Measurements from ENCODE around the gene CDKL1.

CDKL1 gene

DNA sequence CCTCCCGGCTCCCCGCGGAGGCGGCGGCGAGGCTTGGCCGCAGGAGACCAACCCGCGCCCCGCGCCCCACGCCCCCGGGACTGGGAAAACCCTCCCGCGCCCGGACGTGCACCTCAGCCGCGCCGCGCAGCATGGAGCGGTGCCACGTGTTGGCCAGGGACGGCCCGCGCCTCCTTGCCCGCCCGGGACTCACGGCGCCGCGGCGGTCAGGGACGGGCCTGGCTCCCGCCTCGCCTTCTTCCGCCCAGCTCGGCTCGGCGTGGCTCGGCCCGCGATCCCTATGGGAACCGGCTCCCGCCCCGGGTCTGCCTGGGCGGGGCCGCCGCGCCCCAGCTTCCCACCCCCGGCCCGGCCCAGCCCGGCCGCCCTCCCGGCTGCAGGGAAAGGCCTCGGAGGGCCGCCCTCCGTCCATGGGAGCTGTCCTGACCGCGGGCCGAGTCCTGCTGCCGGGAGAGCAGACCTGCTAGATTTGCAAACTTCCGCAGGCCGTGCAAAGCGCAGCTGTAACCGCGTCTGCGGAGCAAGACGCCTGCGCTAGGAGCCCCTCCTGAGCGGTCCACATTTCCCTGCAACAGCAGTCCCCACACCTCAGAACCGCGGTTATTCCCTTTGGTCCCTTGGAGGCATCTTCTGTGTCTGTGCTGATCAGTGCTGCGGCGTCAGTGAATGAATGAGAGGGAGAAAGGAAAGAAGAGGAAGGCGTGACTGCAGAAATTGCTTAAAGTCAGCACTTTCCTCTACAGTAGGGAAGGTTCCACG, at the start of gene CDKL1:
Gene CDKL1 (minus strand): TSS at position 251 of the 759 bp plus-strand sequence. CDS start 1,013 bp downstream, outside the sequence.
- ATAC-seq (replicated peaks), result peak; percentile 77 to 80
- Mint-ChIP-seq H3K9me3 (no peaks in the 10 kb centered on the region), H3K36me3 (peaks cover 2 to 12% of the 10 kb centered on the region in 2 donors), H3K27ac (peak within 1 kb of the TSS; percentile 84), H3K4me3 (peak within 1 kb of the TSS; percentile 87 to 88), H3K27me3 (peaks cover 0 to 4% of the 10 kb centered on the region in 2 donors), H3K4me1 (peaks cover 23 to 31% of the 10 kb centered on the region in 2 donors)
- peak; percentile 29 for DNase-seq

DNA sequence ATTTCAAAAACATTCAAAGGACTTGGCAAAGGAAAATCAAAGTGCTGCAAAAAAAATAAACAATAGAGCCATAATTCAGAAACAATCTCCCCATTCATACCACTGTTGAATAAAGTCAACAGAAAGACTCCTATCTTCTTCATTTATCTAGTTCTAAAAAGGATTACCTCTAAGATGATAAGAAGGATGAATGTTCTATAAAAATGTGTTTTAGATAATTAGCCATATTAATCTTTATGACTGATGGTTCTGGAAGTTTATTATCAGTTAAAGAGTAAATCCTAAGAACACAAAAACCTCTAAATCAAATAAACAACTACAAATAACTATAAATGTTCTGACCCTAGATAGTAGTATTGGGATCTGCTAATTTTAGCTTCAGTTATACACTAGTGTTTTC, 37.8 kb upstream of the CDKL1 start:
- no peak for DNase-seq
- H3K4me1 Mint-ChIP-seq, result no peaks in the 10 kb centered on the region
- H3K36me3 Mint-ChIP-seq, result peaks cover 32 to 54% of the 10 kb centered on the region in 2 donors
- H3K4me3 Mint-ChIP-seq, result no peak overlapping the region
- no peak for ATAC-seq (replicated peaks)
- H3K27ac Mint-ChIP-seq, result no peak overlapping the region
- peaks cover 0 to 2% of the 10 kb centered on the region in 2 donors for H3K9me3 Mint-ChIP-seq
- H3K27me3 Mint-ChIP-seq, result no peaks in the 10 kb centered on the region

DNA sequence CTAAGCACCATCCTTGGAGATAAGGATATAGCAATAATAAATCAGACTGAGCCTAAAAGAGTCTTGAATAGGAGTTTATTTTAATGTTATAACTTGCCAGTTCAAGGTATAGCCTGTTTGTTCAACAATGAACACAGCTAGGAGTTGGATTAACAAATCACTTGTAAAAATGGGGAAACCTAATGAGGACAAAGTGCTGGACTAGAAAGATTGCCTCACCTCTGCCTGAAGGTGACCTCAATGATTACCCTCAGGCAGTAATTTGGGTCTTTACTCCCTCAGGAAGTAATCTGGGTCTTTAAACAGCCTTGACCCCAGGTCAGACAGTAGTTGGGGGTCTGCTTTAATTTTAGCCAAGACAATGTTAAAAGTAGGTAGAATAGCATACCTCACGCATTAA, 35.5 kb upstream of the CDKL1 start:
- ATAC-seq (replicated peaks), result no peak
- H3K27me3 Mint-ChIP-seq, result no peaks in the 10 kb centered on the region
- H3K4me1 Mint-ChIP-seq, result no peaks in the 10 kb centered on the region
- no peak overlapping the region for H3K4me3 Mint-ChIP-seq
- peaks cover 27 to 48% of the 10 kb centered on the region in 2 donors for H3K36me3 Mint-ChIP-seq
- DNase-seq, result no peak
- H3K27ac Mint-ChIP-seq, result no peak overlapping the region
- H3K9me3 Mint-ChIP-seq, result no peaks in the 10 kb centered on the region

DNA sequence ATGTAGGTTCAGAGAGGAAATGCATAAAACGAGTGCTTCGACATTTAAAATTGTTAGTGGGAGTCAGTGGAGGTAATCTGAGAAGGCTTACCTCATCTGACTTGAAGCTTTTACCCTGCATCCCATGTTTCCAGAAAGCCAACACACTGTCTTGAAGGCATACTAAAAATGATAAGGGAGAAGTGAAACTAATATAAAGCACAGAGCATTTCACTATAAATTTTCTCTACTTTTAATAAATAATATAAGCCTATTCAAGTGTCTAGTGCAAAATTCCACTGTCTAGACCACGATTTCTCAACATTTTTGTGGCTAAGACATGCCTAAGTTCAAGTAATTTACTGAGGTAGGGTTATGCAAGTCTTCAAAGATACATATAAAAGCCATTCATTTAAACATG, 29.1 kb upstream of the CDKL1 start:
- Mint-ChIP-seq H3K27ac (no peak overlapping the region), H3K4me1 (no peaks in the 10 kb centered on the region), H3K27me3 (no peaks in the 10 kb centered on the region), H3K4me3 (no peak overlapping the region), H3K9me3 (no peaks in the 10 kb centered on the region), H3K36me3 (peaks cover 16 to 28% of the 10 kb centered on the region in 2 donors)
- ATAC-seq (replicated peaks) (no peak), DNase-seq (no peak)

DNA sequence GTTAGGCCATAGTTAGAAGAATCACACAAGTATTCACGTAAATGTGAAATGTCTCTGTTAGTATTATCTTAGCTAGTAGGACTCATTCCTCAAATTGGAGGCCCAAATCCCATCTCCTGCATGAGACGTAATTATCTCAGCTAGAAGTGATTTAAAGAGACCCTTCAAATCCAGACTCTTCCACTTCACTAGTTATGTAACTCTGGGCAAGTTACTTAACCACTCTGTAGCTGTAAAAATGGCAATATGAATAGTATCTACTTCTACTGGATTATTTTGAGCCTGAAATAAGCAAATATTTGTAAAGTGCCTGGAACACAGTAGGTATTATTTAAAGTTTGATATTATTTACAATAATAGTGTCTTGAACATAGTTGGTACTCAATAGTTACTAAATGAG, 28.4 kb upstream of the CDKL1 start:
- Mint-ChIP-seq H3K27me3 (no peaks in the 10 kb centered on the region), H3K27ac (no peak overlapping the region), H3K4me1 (no peaks in the 10 kb centered on the region), H3K4me3 (no peak overlapping the region), H3K36me3 (peaks cover 19 to 32% of the 10 kb centered on the region in 2 donors), H3K9me3 (no peaks in the 10 kb centered on the region)
- ATAC-seq (replicated peaks) (no peak), DNase-seq (no peak)

DNA sequence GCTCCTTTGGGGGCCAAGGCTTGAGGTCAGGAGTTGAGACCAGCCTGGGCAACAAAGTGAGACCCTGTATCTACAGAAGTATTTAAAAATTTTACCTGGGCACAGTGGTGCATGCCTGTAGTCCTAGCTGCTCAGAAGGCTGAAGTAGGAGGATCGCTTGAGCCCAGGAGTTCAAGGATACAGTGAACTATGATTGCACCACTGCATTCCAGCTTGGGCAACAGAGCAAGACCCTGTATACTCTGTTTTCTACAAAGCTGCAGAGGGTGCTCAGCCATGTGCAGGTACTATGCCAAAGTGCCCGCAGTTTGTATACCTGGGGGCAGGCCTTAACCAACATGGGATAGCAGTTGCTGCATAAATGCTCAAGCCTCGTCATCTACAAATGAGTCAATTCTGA, 26.8 kb upstream of the CDKL1 start:
- H3K4me1 Mint-ChIP-seq, result no peaks in the 10 kb centered on the region
- no peak overlapping the region for H3K27ac Mint-ChIP-seq

DNA sequence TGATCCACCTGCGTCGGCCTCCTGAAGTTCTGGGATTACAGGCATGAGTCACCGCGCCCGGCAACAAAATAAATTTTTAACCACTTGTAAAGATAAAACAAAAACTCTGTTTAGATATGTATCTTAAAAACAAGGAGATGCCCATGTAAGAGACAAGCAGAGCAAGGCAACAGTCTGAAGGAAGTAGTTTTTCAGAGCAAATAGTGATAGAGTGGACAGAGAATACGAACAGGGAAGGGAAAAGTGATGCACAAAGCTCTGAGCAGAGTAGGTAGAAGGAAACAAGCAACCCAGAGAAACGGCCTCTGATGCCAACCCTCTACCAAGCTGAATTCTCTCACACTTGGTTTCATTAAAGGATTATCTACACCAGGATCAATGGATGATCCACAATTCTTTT, 24.8 kb upstream of the CDKL1 start:
- Mint-ChIP-seq H3K4me1 (no peaks in the 10 kb centered on the region), H3K27me3 (no peaks in the 10 kb centered on the region), H3K27ac (no peak overlapping the region), H3K4me3 (no peak overlapping the region), H3K9me3 (no peaks in the 10 kb centered on the region), H3K36me3 (peaks cover 28 to 45% of the 10 kb centered on the region in 2 donors)
- no peak for ATAC-seq (replicated peaks)
- no peak for DNase-seq

More for the DNA sequence above, 26.8 kb upstream of the CDKL1 start:
- Mint-ChIP-seq H3K9me3 (no peaks in the 10 kb centered on the region), H3K4me3 (no peak overlapping the region), H3K36me3 (peaks cover 25 to 34% of the 10 kb centered on the region in 2 donors), H3K27me3 (no peaks in the 10 kb centered on the region)
- DNase-seq (no peak), ATAC-seq (replicated peaks) (no peak)

DNA sequence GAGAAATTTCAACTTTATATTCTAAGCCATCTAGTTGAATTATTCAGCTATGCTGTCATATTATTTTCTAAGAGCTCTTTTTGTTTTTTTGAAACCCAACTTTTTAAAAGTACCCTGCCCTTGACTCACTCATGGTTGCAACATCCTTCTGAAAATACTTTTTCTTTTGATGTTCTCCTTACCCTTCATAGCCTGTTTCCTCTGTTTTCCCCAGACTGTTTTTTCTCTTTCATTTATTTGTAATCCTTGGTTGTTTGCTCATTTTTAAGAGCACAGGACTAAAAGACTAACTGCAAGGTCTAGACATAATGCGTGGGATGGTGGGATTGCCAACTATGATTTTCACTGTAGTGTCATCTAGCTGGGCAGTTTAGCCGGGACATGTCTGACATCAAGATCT, 21.2 kb upstream of the CDKL1 start:
- H3K27me3 Mint-ChIP-seq, result no peaks in the 10 kb centered on the region
- no peak for ATAC-seq (replicated peaks)
- peak overlapping the region; percentile 26 for H3K27ac Mint-ChIP-seq

DNA sequence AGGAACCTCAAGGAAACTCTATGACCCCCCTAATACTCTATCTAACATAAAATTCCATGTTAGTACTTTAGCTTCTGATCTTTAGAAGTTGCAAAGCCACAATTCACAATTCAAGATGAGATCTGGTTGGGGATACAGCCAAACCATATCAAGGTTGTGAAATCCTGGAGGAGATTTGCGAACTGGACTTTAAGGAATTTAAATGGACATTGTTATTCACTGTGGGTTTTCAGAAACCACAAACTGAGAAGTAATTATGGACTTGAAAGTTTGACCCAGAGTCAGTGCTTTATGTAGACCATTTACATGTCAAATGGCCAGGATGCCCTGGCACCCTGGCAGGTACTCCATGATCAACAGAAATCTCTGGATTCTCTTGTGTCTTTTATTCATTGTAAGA, 14.2 kb upstream of the CDKL1 start:
- no peak for DNase-seq
- Mint-ChIP-seq H3K36me3 (peaks cover 17 to 35% of the 10 kb centered on the region in 2 donors), H3K27me3 (no peaks in the 10 kb centered on the region), H3K9me3 (peaks cover 7% of the 10 kb centered on the region in 2 donors), H3K4me3 (no peak overlapping the region), H3K4me1 (peaks cover 1 to 5% of the 10 kb centered on the region in 2 donors), H3K27ac (no peak overlapping the region)
- no peak for ATAC-seq (replicated peaks)

More for the DNA sequence above, 21.2 kb upstream of the CDKL1 start:
- Mint-ChIP-seq H3K9me3 (peaks cover 3 to 4% of the 10 kb centered on the region in 2 donors), H3K36me3 (peaks cover 34 to 64% of the 10 kb centered on the region in 2 donors), H3K4me1 (no peaks in the 10 kb centered on the region), H3K4me3 (no peak overlapping the region)
- no peak for DNase-seq

DNA sequence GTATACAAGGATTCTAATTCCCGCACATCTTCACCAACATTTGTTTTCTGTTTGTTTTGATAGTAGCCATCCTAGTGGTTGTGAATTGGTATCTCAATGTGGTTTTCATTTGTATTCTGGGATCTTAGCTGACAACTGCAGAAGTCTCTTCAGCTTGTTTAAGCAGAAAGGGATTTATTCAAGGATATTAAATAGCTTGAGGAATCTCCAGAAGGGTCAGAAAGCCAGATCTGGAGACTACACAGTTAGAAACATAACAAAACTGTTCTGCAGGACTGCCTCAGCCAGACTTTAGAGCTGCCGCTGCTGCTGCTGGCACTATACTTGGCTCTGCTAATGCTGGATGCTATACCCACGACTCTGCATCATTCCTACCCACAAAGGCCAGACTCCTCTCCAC, 13.4 kb upstream of the CDKL1 start:
- no peak overlapping the region for H3K27ac Mint-ChIP-seq
- no peak for DNase-seq
- ATAC-seq (replicated peaks), result no peak
- H3K4me3 Mint-ChIP-seq, result no peak overlapping the region
- peaks cover 16 to 34% of the 10 kb centered on the region in 2 donors for H3K36me3 Mint-ChIP-seq
- H3K27me3 Mint-ChIP-seq, result no peaks in the 10 kb centered on the region
- peaks cover 1 to 5% of the 10 kb centered on the region in 2 donors for H3K4me1 Mint-ChIP-seq
- peaks cover 11 to 12% of the 10 kb centered on the region in 2 donors for H3K9me3 Mint-ChIP-seq

DNA sequence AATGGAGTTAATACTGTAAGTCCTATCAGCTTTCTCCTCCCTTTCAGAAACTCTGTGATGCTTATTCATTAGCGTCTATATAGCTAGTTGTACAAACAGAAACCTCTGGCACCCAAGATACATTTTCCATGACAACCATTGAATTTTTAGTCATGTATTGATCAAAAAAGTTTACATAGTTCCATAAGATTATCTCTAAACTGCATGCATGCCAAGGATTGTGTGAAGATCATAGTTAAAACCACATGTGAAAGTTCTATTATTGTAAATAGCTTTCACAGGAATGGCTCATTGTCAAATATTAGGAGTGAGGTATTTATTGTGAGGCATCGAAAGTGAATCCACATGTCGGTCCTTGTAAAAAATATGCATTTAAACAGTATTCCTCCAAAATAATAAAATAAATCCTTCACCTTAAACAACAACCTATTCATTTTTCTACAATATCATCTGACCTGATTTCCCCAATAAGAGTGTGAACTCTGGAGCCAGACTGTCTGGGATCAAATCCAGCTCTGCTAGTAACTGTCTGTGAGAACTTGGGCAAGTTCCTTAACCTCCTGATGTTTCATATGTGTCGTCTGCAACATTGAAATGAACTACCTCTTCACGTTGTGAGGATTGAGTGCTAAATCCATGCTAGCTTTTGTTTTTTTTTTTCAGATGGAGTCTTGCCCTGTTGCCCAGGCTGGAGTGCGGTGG, 10.6 kb upstream of the CDKL1 start:
- Mint-ChIP-seq H3K27me3 (no peaks in the 10 kb centered on the region), H3K4me1 (peaks cover 1 to 9% of the 10 kb centered on the region in 2 donors), H3K36me3 (peaks cover 10 to 15% of the 10 kb centered on the region in 2 donors), H3K4me3 (no peak overlapping the region), H3K9me3 (peaks cover 8% of the 10 kb centered on the region in 2 donors), H3K27ac (no peak overlapping the region)
- no peak for DNase-seq
- ATAC-seq (replicated peaks), result no peak

DNA sequence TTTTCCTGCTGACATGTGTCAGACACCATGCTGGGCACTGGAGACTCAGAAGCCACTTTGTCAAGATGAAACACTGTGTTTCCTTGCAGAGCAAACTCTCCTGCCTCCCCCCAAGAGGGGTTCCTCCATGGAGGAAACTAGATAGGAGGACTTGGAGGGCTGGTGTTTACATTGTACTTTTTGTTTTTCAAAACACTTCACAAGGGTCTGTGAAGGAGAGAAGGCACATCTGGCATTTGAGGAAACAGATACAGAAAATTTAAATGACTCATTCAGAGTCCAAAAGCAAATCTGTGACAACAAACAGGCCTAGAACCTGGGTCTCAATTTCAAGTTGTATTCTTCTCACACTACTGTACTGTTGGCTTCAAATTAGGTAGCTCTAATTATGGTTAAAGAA, 6.7 kb upstream of the CDKL1 start:
- DNase-seq (no peak), ATAC-seq (replicated peaks) (peak in 1 of 2 donors; percentile 44)
- Mint-ChIP-seq H3K27me3 (no peaks in the 10 kb centered on the region), H3K9me3 (peaks cover 8% of the 10 kb centered on the region in 2 donors), H3K4me3 (no peak overlapping the region), H3K27ac (peak overlapping the region; percentile 62), H3K36me3 (peaks cover 3 to 9% of the 10 kb centered on the region in 2 donors), H3K4me1 (peaks cover 1 to 20% of the 10 kb centered on the region in 2 donors)

DNA sequence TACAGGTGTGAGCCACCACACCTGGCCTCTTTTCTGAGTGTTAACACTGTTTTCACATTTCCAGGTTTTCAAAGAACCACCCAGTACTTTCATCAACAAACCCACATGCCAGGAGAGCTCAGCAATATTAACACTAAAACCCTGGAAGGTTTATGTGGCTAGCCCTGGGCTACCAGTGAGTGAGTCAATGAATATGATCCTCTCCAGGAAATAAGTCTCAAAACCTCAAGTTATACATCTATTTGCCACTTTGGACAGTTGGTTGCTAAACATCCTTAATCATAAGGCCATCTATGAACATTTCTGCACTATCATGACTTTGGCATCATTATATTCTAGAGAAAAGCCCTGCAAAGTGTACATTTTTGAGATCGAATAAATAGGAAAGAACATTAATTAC, 6.3 kb upstream of the CDKL1 start:
- Mint-ChIP-seq H3K27me3 (no peaks in the 10 kb centered on the region), H3K36me3 (peaks cover 3 to 9% of the 10 kb centered on the region in 2 donors), H3K27ac (no peak overlapping the region), H3K4me3 (no peak overlapping the region), H3K4me1 (peaks cover 1 to 20% of the 10 kb centered on the region in 2 donors), H3K9me3 (peaks cover 8% of the 10 kb centered on the region in 2 donors)
- ATAC-seq (replicated peaks) (no peak), DNase-seq (no peak)

DNA sequence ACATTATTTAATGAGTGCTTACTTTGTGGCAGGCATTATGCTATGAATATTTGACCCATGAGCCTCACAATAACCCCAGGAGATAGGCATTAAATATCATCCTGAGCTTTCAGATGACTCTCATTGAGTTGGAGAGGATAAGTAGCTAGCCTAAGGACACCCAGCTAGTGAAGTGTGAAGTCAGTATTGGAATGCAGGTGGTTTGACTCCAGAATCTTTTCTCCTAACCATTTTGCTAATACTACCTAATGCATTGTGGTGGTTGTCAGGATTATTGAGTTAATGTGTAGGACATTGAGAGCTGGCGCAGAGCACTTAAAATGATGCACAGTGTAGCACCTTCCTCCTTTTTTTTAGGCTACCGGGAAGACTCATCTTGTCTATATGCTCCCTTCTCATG, 3.8 kb upstream of the CDKL1 start:
- ATAC-seq (replicated peaks) (no peak), DNase-seq (no peak)
- Mint-ChIP-seq H3K9me3 (peaks cover under 1 to 2% of the 10 kb centered on the region in 2 donors), H3K4me1 (peaks cover 10 to 23% of the 10 kb centered on the region in 2 donors), H3K27ac (no peak overlapping the region), H3K36me3 (peaks cover 2 to 6% of the 10 kb centered on the region in 2 donors), H3K4me3 (no peak overlapping the region), H3K27me3 (no peaks in the 10 kb centered on the region)
